ENCODE measurements around the gene XPR1. TPM values are rescaled to one million over a fixed set of nuclear protein-coding genes. Genes with fewer than 3 reads are reported as not detected.

Gene XPR1
- total RNA-seq, 1 experiment from 2014 or later, result 19.9 TPM

DNA sequence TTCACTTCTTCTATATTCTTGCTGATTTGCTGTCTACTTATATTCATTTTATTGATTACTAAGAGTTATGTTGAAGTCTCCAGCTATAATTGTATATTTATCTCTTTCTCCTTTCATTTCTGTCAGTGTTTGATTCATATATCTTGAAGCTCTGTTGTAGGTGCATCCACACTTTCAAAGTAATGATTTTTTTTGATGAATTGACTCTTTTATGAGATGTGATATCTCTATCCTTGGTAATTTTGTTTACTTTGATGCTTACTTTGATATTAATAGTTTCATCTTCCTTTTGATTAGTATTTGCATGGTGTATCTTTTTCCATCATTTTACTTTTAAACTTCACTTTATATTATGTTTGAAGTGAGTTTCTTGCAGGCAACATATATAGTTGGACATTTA is 110.8 kb downstream of the XPR1 start:
- Histone ChIP-seq H3K4me2 (ENCODE audit: low read length) (no peak overlapping the region), H4K20me1 (ENCODE audit: insufficient read depth) (no peaks in the 10 kb centered on the region), H3K9me2 (ENCODE audit: insufficient read depth) (no peaks in the 10 kb centered on the region), H3K4me3 (replicated peaks in 1 of 2; ENCODE audit: low read depth in 1 of 2, low read length in 2 of 2) (no peak overlapping the region), H3K9ac (ENCODE audit: low read length) (no peak overlapping the region), H2AFZ (ENCODE audit: low read depth, low read length, poor library complexity, severe bottlenecking) (no peak overlapping the region), H3K36me3 (ENCODE audit: control insufficient read depth in 1 of 2, insufficient read depth in 2 of 2, low read length in 2 of 2) (no peaks in the 10 kb centered on the region), H3K4me1 (ENCODE audit: control insufficient read depth in 1 of 2, insufficient read depth in 2 of 2, low read length in 2 of 2) (no peaks in the 10 kb centered on the region), H3K79me2 (ENCODE audit: insufficient read depth, low read length) (0 out of 2 replicates have a peak, but pooled peaks cover 3% of the 10 kb centered on the region), H3K9me3 (ENCODE audit: control insufficient read depth in 1 of 2, insufficient read depth in 1 of 2, low read depth in 1 of 2, low read length in 2 of 2) (peaks cover 0 to 5% of the 10 kb centered on the region in 2 experiments; a peak in 2 of 4 replicates), H3K27ac (ENCODE audit: low read depth, low read length) (no peak overlapping the region), H3K27me3 (ENCODE audit: insufficient read depth, low read length) (no peaks in the 10 kb centered on the region)
- POLR2A ChIA-PET, result no interaction called here
- TF ChIP-seq, protein P1, sequence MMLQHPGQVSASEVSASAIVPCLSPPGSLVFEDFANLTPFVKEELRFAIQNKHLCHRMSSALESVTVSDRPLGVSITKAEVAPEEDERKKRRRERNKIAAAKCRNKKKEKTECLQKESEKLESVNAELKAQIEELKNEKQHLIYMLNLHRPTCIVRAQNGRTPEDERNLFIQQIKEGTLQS (IDR thresholded peaks at IDR 0.05), result no peak
- TF ChIP-seq CTCF (IDR thresholded peaks at IDR 0.05 in 2 of 3, conservative IDR thresholded peaks at IDR 0.05 in 1 of 3; ENCODE audit: borderline replicate concordance in 1 of 3, insufficient read depth in 1 of 3, low read depth in 2 of 3, low read length in 2 of 3), result no peak
- no peak for TF ChIP-seq RAD21 (IDR thresholded peaks at IDR 0.05; ENCODE audit: low read depth)
- no peak for TF ChIP-seq EZH2 (IDR thresholded peaks at IDR 0.05)
- no peak for TF ChIP-seq SRF (IDR thresholded peaks at IDR 0.05; ENCODE audit: low read depth)
- TF ChIP-seq, protein P2, sequence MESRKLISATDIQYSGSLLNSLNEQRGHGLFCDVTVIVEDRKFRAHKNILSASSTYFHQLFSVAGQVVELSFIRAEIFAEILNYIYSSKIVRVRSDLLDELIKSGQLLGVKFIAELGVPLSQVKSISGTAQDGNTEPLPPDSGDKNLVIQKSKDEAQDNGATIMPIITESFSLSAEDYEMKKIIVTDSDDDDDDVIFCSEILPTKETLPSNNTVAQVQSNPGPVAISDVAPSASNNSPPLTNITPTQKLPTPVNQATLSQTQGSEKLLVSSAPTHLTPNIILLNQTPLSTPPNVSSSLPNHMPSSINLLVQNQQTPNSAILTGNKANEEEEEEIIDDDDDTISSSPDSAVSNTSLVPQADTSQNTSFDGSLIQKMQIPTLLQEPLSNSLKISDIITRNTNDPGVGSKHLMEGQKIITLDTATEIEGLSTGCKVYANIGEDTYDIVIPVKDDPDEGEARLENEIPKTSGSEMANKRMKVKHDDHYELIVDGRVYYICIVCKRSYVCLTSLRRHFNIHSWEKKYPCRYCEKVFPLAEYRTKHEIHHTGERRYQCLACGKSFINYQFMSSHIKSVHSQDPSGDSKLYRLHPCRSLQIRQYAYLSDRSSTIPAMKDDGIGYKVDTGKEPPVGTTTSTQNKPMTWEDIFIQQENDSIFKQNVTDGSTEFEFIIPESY (IDR thresholded peaks at IDR 0.05; ENCODE audit: extremely low read depth, insufficient replicate concordance, low read length), result no peak
- no peak for TF ChIP-seq YY1 (IDR thresholded peaks at IDR 0.05; ENCODE audit: extremely low read depth, insufficient replicate concordance, low read depth, low read length)
- TF ChIP-seq EZH2phosphoT487 (IDR thresholded peaks at IDR 0.05; ENCODE audit: borderline replicate concordance), result no peak
- TF ChIP-seq MAX (IDR thresholded peaks at IDR 0.05), result no peak
- TF ChIP-seq, protein P3, sequence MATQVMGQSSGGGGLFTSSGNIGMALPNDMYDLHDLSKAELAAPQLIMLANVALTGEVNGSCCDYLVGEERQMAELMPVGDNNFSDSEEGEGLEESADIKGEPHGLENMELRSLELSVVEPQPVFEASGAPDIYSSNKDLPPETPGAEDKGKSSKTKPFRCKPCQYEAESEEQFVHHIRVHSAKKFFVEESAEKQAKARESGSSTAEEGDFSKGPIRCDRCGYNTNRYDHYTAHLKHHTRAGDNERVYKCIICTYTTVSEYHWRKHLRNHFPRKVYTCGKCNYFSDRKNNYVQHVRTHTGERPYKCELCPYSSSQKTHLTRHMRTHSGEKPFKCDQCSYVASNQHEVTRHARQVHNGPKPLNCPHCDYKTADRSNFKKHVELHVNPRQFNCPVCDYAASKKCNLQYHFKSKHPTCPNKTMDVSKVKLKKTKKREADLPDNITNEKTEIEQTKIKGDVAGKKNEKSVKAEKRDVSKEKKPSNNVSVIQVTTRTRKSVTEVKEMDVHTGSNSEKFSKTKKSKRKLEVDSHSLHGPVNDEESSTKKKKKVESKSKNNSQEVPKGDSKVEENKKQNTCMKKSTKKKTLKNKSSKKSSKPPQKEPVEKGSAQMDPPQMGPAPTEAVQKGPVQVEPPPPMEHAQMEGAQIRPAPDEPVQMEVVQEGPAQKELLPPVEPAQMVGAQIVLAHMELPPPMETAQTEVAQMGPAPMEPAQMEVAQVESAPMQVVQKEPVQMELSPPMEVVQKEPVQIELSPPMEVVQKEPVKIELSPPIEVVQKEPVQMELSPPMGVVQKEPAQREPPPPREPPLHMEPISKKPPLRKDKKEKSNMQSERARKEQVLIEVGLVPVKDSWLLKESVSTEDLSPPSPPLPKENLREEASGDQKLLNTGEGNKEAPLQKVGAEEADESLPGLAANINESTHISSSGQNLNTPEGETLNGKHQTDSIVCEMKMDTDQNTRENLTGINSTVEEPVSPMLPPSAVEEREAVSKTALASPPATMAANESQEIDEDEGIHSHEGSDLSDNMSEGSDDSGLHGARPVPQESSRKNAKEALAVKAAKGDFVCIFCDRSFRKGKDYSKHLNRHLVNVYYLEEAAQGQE (IDR thresholded peaks at IDR 0.05; ENCODE audit: low read depth), result no peak
- no peak for TF ChIP-seq ELF1 (IDR thresholded peaks at IDR 0.05; ENCODE audit: borderline replicate concordance, low read depth)
- TF ChIP-seq CEBPB (IDR thresholded peaks at IDR 0.05; ENCODE audit: low read depth), result no peak
- TF ChIP-seq TCF7L2 (IDR thresholded peaks at IDR 0.05; ENCODE audit: borderline replicate concordance, extremely low read depth, insufficient read depth, insufficient read length), result no peak
- TF ChIP-seq SP1 (IDR thresholded peaks at IDR 0.05; ENCODE audit: low read depth), result no peak
- TF ChIP-seq SIN3A (IDR thresholded peaks at IDR 0.05; ENCODE audit: low read depth), result no peak
- TF ChIP-seq JUND (IDR thresholded peaks at IDR 0.05), result no peak
- no peak for TF ChIP-seq FOSL1 (IDR thresholded peaks at IDR 0.05; ENCODE audit: low read depth)
- CTCF ChIA-PET, result no interaction called here
- ATAC-seq (no peak), DNase-seq (ENCODE audit: low read depth, low spot score) (no peak)
- RAD21 ChIA-PET (ENCODE audit: low non-redundant PET in 1 of 2, low total read pairs in 2 of 2, uncharacterized antibody in 2 of 2, unreplicated experiment in 2 of 2), result no interaction called here
- intact Hi-C loops (cut with micrococcal nuclease), result no loop called here
- no TSS peak for BruUV-seq (replicated peaks)

All from HCT116 (cell line).